Prostate gland (tissue), 2 donors: Measurements from ENCODE around the gene DAPL1.

Experiments
- POLR2A ChIP-seq: fragments of 450-650 bp; IDR thresholded peaks from one replicate; pipeline ENCODE4 v1.6.1; 2016; ENCODE audit warnings: antibody characterized with exemption, mild to moderate bottlenecking
- POLR2AphosphoS5 ChIP-seq: sonication (generic); formaldehyde crosslinking; IDR thresholded peaks from one replicate; pipeline ENCODE4 v1.6.1; 2017; ENCODE audit warnings: antibody characterized with exemption
- TF ChIP-seq, protein P1 (sequence below), 4 experiments: fragments of 200-600 bp in 2 of 4; fragments of 450-650 bp in 2 of 4; sonication (generic) in 2 of 4; IDR thresholded peaks; 1 replicate in 3 of 4; 2 replicates in 1 of 4; pipeline ENCODE4 v1.5.1; 2016 to 2019; ENCODE audit warnings: antibody characterized with exemption in 4 of 4, mild to moderate bottlenecking in 2 of 4, moderate library complexity in 2 of 4

DNA sequence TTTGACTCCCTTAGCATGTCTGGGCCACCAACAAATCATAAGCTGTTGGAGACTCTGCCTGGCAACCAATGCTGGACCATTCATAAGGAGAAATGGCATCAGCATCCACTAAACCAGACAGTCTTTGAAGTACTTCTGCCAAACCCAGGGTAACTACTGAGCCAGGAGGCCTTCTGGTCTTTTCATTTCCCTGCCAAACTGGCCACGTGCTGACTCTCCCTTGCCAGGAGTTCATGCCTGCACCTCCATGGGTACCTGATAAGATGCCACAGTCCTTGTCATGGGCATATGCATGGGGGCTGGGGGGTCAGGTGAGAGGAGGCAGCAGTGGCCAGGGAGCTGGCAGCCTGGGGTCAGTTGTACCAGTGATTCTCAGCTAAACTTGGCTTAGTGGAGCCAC is 34.2 kb upstream of the DAPL1 start:
- TF ChIP-seq POLR2A: no peak
- TF ChIP-seq, protein P1, sequence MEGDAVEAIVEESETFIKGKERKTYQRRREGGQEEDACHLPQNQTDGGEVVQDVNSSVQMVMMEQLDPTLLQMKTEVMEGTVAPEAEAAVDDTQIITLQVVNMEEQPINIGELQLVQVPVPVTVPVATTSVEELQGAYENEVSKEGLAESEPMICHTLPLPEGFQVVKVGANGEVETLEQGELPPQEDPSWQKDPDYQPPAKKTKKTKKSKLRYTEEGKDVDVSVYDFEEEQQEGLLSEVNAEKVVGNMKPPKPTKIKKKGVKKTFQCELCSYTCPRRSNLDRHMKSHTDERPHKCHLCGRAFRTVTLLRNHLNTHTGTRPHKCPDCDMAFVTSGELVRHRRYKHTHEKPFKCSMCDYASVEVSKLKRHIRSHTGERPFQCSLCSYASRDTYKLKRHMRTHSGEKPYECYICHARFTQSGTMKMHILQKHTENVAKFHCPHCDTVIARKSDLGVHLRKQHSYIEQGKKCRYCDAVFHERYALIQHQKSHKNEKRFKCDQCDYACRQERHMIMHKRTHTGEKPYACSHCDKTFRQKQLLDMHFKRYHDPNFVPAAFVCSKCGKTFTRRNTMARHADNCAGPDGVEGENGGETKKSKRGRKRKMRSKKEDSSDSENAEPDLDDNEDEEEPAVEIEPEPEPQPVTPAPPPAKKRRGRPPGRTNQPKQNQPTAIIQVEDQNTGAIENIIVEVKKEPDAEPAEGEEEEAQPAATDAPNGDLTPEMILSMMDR (IDR thresholded peaks at IDR 0.05): no peak
- TF ChIP-seq POLR2AphosphoS5: peak; percentile 17
